HEK293 (cell line): ENCODE measurements around the gene SCUBE1.

Experiments used
- CTCF ChIP-seq: fragments of 450-650 bp; formaldehyde crosslinking; IDR thresholded peaks from 2 replicates; pipeline ENCODE4 v1.5.1; 2016; ENCODE audit warnings: missing biosample characterization, missing genetic modification characterization
- ZNF239 ChIP-seq: fragments of 450-650 bp; formaldehyde crosslinking; IDR thresholded peaks from 2 replicates; pipeline ENCODE4 v1.5.1; 2016; ENCODE audit warnings: missing biosample characterization, missing genetic modification characterization

- TF ChIP-seq CTCF: no peak
- TF ChIP-seq ZNF239 (tag by site-specific recombination): no peak
Observed at GRCh38 chr22:43343262-43343669, at the start of gene SCUBE1.
